Measurements from ENCODE around the gene SLC13A3. TPM values are rescaled to one million over a fixed set of nuclear protein-coding genes. Genes with fewer than 3 reads are reported as not detected.

The SLC13A3 gene
- total RNA-seq, 1 experiment from 2014 or later = not detected

DNA sequence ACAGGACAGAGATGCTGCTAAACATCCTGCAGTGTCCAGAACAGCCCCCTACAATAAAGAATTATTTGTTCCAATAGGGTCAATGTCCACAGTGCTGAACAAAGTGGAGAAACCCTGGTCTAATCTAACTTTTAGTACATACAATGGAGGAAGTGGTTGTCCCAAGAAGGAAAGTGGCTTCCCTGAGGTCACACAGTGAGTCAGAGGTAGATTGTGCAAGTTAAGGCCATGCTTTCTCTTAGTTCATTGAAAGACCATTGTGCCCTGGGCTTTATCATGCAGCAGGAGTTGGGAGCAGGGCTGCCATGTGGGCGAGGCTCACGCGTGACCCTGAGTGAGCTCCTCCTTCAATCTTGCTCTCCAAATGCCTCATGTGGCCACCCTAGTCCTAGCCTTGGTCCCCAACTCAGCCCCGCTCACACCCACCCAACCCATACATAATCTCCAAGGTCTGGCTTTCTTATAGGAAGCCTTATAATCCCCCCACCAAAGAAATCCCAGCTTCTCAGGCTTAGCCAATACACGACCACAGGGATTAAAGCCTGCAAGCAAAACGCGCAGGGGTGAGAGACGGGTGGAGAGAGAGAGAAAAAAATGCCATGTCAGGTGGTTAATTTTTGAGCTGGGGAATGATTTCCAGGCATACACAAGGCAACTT, 19.9 kb downstream of the SLC13A3 start:
- Histone ChIP-seq H3K9ac (ENCODE audit: low read length) (no peak overlapping the region), H3K9me3 (ENCODE audit: low read length) (no peaks in the 10 kb centered on the region), H3K27ac (ENCODE audit: low read length) (no peak overlapping the region), H4K20me1 (ENCODE audit: insufficient read depth, low read depth, low read length) (no peaks in the 10 kb centered on the region), H3K4me1 (ENCODE audit: low read length) (no peaks in the 10 kb centered on the region), H3K79me2 (ENCODE audit: low read length) (no peaks in the 10 kb centered on the region), H3K4me3 (ENCODE audit: low read length) (no peak overlapping the region), H3K27me3 (ENCODE audit: low read length) (no peaks in the 10 kb centered on the region), H3K4me2 (ENCODE audit: low read depth, low read length, poor library complexity, severe bottlenecking) (no peak overlapping the region), H3K9me2 (replicated peaks; ENCODE audit: insufficient read depth, low read length) (no peaks in the 10 kb centered on the region), H3K36me3 (ENCODE audit: insufficient read depth, low read length) (no peaks in the 10 kb centered on the region), H2AFZ (ENCODE audit: low read length) (no peak overlapping the region)
- DNase-seq = no peak

DNA sequence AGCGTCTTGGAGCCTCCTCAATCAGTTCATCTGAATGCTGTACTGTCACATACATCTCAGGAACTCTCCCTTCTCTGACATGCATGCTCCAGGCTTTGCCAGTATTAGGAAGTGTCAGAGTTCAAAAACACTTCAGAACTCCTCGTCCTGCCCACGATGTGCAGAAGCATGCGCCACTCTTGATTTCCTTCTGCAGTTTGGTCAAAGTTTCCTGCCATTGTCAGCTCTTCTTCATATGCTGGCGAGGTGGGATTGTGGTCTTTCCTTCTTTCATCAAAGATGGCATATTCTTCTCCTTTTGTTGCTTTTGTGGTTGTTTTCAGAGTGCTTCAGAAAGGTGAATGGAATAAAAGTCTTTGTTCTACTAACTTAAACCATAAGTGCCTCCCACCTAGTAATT, 21.0 kb downstream of the SLC13A3 start:
- Histone ChIP-seq H3K9ac (ENCODE audit: low read length) (no peak overlapping the region), H4K20me1 (ENCODE audit: insufficient read depth, low read depth, low read length) (no peaks in the 10 kb centered on the region), H3K27me3 (ENCODE audit: low read length) (no peaks in the 10 kb centered on the region), H2AFZ (ENCODE audit: low read length) (no peak overlapping the region), H3K36me3 (ENCODE audit: insufficient read depth, low read length) (no peaks in the 10 kb centered on the region), H3K79me2 (ENCODE audit: low read length) (no peaks in the 10 kb centered on the region), H3K4me2 (ENCODE audit: low read depth, low read length, poor library complexity, severe bottlenecking) (no peak overlapping the region), H3K9me2 (replicated peaks; ENCODE audit: insufficient read depth, low read length) (no peaks in the 10 kb centered on the region), H3K4me3 (ENCODE audit: low read length) (no peak overlapping the region), H3K9me3 (ENCODE audit: low read length) (no peaks in the 10 kb centered on the region), H3K27ac (ENCODE audit: low read length) (no peak overlapping the region), H3K4me1 (ENCODE audit: low read length) (no peaks in the 10 kb centered on the region)
- DNase-seq = no peak

DNA sequence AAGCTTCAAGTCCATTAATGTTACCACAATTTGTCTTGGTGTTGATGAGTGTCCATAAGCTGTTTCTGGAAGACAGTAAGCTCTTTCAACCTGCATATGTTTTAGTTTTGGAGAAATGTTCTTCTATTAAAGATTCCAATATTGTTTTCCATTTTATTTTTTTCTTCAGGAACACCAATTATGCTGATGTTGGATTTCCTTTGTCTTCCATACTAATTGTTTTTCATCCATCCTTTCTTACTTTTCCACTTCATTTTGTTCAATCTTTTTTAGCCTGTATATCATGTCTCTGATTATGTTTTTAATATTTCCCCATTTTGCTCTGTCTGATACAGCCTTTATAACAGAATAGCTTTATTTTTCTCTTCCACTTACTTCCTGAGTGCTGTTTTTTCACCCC, 21.9 kb downstream of the SLC13A3 start:
- no peaks in the 10 kb centered on the region for H3K9me2 ChIP-seq (replicated peaks; ENCODE audit: insufficient read depth, low read length)
- H3K4me1 ChIP-seq (ENCODE audit: low read length) = no peaks in the 10 kb centered on the region
- no peaks in the 10 kb centered on the region for H3K36me3 ChIP-seq (ENCODE audit: insufficient read depth, low read length)

DNA sequence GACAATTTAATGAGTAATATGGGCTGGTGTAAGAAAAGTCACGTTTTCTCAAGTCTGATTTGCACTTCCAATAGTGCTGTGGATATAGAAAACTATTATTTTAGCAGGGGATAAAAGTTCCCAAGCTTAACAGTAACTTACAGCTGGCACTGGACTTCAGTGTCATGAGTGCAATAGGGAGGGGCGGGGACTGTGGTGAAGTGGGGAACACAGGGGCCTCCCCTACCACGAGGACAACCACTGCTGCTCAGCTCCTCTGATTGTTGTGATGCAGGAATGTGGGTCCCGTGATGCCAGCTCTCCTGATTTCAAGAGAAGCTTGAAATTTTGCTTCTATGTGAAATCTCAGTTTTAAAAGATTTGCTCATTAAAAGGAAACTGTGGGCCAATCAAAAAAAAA, 24.0 kb downstream of the SLC13A3 start:
- H3K9me2 ChIP-seq (replicated peaks; ENCODE audit: insufficient read depth, low read length) = no peaks in the 10 kb centered on the region
- no peak for DNase-seq

More for the DNA sequence above, 21.9 kb downstream of the SLC13A3 start:
- H3K4me3 ChIP-seq (ENCODE audit: low read length) = no peak overlapping the region
- H3K27ac ChIP-seq (ENCODE audit: low read length) = no peak overlapping the region
- DNase-seq = no peak
- H3K4me2 ChIP-seq (ENCODE audit: low read depth, low read length, poor library complexity, severe bottlenecking) = no peak overlapping the region
- H3K79me2 ChIP-seq (ENCODE audit: low read length) = no peaks in the 10 kb centered on the region
- H3K27me3 ChIP-seq (ENCODE audit: low read length) = peaks cover 1% of the 10 kb centered on the region; the same call in 1 of the 2 replicates
- H3K9me3 ChIP-seq (ENCODE audit: low read length) = peaks cover 2% of the 10 kb centered on the region
- no peak overlapping the region for H3K9ac ChIP-seq (ENCODE audit: low read length)
- H4K20me1 ChIP-seq (ENCODE audit: insufficient read depth, low read depth, low read length) = no peaks in the 10 kb centered on the region
- no peak overlapping the region for H2AFZ ChIP-seq (ENCODE audit: low read length)

DNA sequence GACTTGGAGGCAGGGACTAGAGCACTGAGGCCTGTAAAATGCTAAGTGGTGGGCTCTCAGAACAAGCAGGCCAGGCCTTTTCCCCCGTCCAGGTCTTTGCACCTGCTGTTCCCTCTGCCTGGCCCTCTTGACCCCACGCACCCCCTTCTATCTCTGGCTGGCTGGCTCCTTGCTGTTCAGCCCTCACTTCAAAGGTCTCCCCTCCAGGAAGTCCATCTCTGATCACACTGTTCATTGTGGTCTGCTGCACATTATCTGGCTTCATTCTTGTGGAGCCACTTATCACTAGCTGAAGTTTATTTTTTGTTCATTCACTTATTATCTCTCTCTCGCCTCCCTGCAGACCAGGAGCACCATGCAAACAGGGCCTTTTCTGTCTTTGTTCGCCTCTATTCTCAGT, 24.5 kb downstream of the SLC13A3 start:
- Histone ChIP-seq H3K4me3 (ENCODE audit: low read length) (no peak overlapping the region), H4K20me1 (ENCODE audit: insufficient read depth, low read depth, low read length) (no peaks in the 10 kb centered on the region), H2AFZ (ENCODE audit: low read length) (no peak overlapping the region), H3K36me3 (ENCODE audit: insufficient read depth, low read length) (no peaks in the 10 kb centered on the region), H3K4me2 (ENCODE audit: low read depth, low read length, poor library complexity, severe bottlenecking) (no peak overlapping the region), H3K9me2 (replicated peaks; ENCODE audit: insufficient read depth, low read length) (no peaks in the 10 kb centered on the region), H3K9me3 (ENCODE audit: low read length) (peaks cover 6% of the 10 kb centered on the region), H3K79me2 (ENCODE audit: low read length) (no peaks in the 10 kb centered on the region), H3K27ac (ENCODE audit: low read length) (no peak overlapping the region), H3K4me1 (ENCODE audit: low read length) (no peaks in the 10 kb centered on the region), H3K9ac (ENCODE audit: low read length) (no peak overlapping the region), H3K27me3 (ENCODE audit: low read length) (peaks cover 4% of the 10 kb centered on the region; the same call in 1 of the 2 replicates)
- no peak for DNase-seq

More for the DNA sequence above, 24.0 kb downstream of the SLC13A3 start:
- Histone ChIP-seq H3K27ac (ENCODE audit: low read length) (no peak overlapping the region), H3K4me2 (ENCODE audit: low read depth, low read length, poor library complexity, severe bottlenecking) (no peak overlapping the region), H3K9me3 (ENCODE audit: low read length) (peaks cover 6% of the 10 kb centered on the region), H3K4me1 (ENCODE audit: low read length) (no peaks in the 10 kb centered on the region), H3K9ac (ENCODE audit: low read length) (no peak overlapping the region), H2AFZ (ENCODE audit: low read length) (no peak overlapping the region), H3K79me2 (ENCODE audit: low read length) (no peaks in the 10 kb centered on the region), H4K20me1 (ENCODE audit: insufficient read depth, low read depth, low read length) (no peaks in the 10 kb centered on the region), H3K36me3 (ENCODE audit: insufficient read depth, low read length) (no peaks in the 10 kb centered on the region), H3K4me3 (ENCODE audit: low read length) (no peak overlapping the region), H3K27me3 (ENCODE audit: low read length) (peaks cover 4% of the 10 kb centered on the region; the same call in 1 of the 2 replicates)

DNA sequence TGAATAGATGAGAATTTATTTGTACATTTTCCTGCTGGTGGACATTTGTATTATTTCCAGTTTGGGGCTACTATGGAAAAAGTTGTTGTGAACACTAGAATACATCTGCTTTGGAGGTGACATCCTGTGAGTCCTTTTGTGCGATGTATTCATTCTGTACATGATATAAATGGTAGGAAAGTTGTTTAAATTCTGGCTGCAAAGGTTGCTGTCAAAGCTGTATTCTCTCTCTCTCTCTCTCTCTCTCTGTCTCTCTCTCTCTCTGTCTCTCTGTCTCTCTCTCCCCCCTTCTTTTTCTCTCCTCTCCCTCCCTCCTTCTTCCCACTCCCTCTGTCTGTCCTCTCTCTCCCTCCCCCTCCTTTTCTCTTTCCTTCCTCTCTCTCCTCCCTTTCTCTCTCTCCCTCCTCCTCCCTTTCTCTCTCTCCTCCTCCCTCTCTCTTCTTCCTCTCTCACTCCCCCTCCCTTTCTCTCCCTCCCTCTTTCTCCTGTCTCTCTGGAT, 25.3 kb downstream of the SLC13A3 start:
- no peaks in the 10 kb centered on the region for H4K20me1 ChIP-seq (ENCODE audit: insufficient read depth, low read depth, low read length)
- H3K27me3 ChIP-seq (ENCODE audit: low read length) = peaks cover 4% of the 10 kb centered on the region; the same call in 1 of the 2 replicates
- peaks cover 6% of the 10 kb centered on the region for H3K9me3 ChIP-seq (ENCODE audit: low read length)
- no peaks in the 10 kb centered on the region for H3K79me2 ChIP-seq (ENCODE audit: low read length)
- DNase-seq = no peak
- H3K9me2 ChIP-seq (replicated peaks; ENCODE audit: insufficient read depth, low read length) = no peaks in the 10 kb centered on the region
- no peaks in the 10 kb centered on the region for H3K4me1 ChIP-seq (ENCODE audit: low read length)
- no peak overlapping the region for H3K4me2 ChIP-seq (ENCODE audit: low read depth, low read length, poor library complexity, severe bottlenecking)
- H3K36me3 ChIP-seq (ENCODE audit: insufficient read depth, low read length) = no peaks in the 10 kb centered on the region
- no peak overlapping the region for H3K9ac ChIP-seq (ENCODE audit: low read length)
- no peak overlapping the region for H3K4me3 ChIP-seq (ENCODE audit: low read length)
- H2AFZ ChIP-seq (ENCODE audit: low read length) = no peak overlapping the region
- no peak overlapping the region for H3K27ac ChIP-seq (ENCODE audit: low read length)

DNA sequence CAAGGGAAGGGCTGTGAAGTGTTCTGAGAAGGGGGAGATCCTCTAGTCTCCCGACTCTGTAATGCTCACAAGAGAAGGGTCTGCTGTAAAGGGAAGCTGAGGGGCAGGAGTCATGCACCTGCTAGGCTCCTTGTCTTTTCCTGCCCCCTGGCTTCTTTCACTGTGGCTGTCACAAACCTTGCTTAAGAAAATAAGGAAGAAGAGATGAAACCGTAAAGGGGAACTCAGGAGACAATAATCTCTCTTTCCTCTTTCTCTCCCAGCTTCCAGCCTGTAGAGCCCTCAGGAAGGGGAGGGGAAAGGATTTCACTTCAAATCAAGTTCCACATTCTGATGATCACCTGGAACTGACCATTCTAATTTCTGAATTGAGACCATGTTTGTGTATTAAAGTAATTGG, 26.3 kb downstream of the SLC13A3 start:
- Histone ChIP-seq H3K36me3 (ENCODE audit: insufficient read depth, low read length) (no peaks in the 10 kb centered on the region), H3K79me2 (ENCODE audit: low read length) (no peaks in the 10 kb centered on the region), H3K9ac (ENCODE audit: low read length) (no peak overlapping the region), H3K27me3 (ENCODE audit: low read length) (peaks cover 4% of the 10 kb centered on the region; the same call in 1 of the 2 replicates), H2AFZ (ENCODE audit: low read length) (no peak overlapping the region), H3K9me2 (replicated peaks; ENCODE audit: insufficient read depth, low read length) (no peaks in the 10 kb centered on the region), H3K4me2 (ENCODE audit: low read depth, low read length, poor library complexity, severe bottlenecking) (no peak overlapping the region), H3K4me1 (ENCODE audit: low read length) (no peaks in the 10 kb centered on the region), H3K27ac (ENCODE audit: low read length) (no peak overlapping the region), H3K4me3 (ENCODE audit: low read length) (no peak overlapping the region), H3K9me3 (ENCODE audit: low read length) (peaks cover 6% of the 10 kb centered on the region), H4K20me1 (ENCODE audit: insufficient read depth, low read depth, low read length) (no peaks in the 10 kb centered on the region)
- DNase-seq = no peak

DNA sequence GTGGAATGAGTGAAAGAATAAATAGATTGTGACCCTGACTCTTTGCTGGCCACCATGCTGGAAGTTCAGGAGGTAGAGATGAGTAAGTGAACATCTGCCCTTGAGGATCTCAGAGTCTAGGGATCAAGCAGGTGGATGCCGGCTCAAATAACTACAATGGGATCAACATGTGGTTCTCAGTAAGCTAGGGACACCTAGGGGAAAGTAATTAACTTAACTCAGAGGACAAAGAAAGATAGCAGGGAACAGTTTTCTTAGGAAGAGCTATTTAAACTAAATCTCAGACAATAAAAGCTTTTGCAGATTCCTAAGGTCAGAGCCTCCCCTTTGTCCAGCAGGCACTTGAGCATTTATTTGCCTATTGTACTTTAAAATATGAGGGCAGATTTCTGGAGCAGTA, 29.1 kb downstream of the SLC13A3 start:
- Histone ChIP-seq H3K9ac (ENCODE audit: low read length) (no peak overlapping the region), H3K4me3 (ENCODE audit: low read length) (no peak overlapping the region), H3K27ac (ENCODE audit: low read length) (no peak overlapping the region), H3K9me3 (ENCODE audit: low read length) (peaks cover 6% of the 10 kb centered on the region), H4K20me1 (ENCODE audit: insufficient read depth, low read depth, low read length) (no peaks in the 10 kb centered on the region), H3K4me1 (ENCODE audit: low read length) (no peaks in the 10 kb centered on the region), H2AFZ (ENCODE audit: low read length) (no peak overlapping the region), H3K79me2 (ENCODE audit: low read length) (no peaks in the 10 kb centered on the region), H3K9me2 (replicated peaks; ENCODE audit: insufficient read depth, low read length) (no peaks in the 10 kb centered on the region), H3K27me3 (ENCODE audit: low read length) (peaks cover 4% of the 10 kb centered on the region; the same call in 1 of the 2 replicates), H3K36me3 (ENCODE audit: insufficient read depth, low read length) (no peaks in the 10 kb centered on the region), H3K4me2 (ENCODE audit: low read depth, low read length, poor library complexity, severe bottlenecking) (no peak overlapping the region)
- no peak for DNase-seq

Data from Karpas-422 (cell line).